Measurements from ENCODE around the gene MRPL36. TPM values are rescaled to one million over a fixed set of nuclear protein-coding genes. Genes with fewer than 3 reads are reported as not detected.
"Not testable (repeated sequence)": the region's sequence is repeated elsewhere in the genome, so short reads cannot be mapped to it uniquely, and the experiment has no call there.

MRPL36 gene
- total and polyA plus RNA-seq, 4 experiments from 2014 or later, result 30.7 to 85.1 (median 54.7) TPM

DNA sequence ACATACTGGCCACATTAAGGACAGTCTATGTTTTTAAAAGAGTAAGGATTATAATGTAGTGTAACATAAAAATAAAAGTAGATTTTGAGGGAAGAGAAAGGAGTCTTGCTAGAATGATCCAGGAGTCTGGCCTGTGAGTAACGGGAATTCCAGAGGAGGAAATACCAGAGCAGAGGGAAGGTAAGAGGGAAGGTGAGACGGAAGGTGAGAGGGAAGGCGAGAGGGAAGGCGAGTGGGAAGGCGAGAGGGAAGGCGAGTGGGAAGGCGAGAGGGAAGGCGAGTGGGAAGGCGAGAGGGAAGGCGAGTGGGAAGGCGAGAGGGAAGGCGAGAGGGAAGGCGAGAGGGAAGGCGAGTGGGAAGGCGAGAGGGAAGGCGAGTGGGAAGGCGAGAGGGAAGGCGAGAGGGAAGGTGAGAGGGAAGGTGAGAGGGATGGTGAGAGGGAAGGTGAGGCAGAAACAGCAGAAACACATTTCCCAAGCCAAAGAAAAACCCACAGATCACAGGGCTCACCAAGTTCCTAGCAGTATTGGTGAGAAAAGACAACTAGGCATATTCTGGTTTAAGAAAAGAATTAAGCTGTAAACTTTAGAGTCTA, 17.0 kb upstream of the MRPL36 start:
- H3K4me3 ChIP-seq (ENCODE audit: low read length in 2 of 2); H3K27me3 ChIP-seq (ENCODE audit: insufficient read depth, low read length); H3K4me1 Mint-ChIP-seq; H3K27ac ChIP-seq (ENCODE audit: low read depth, low read length); intact Hi-C loops (cut with micrococcal nuclease); H3K4me1 ChIP-seq (ENCODE audit: insufficient read depth, low read length); POLR2A ChIA-PET (ENCODE audit: partially characterized antibody); H3K9me3 ChIP-seq (ENCODE audit: control insufficient read depth in 1 of 2, low read length in 2 of 2); H3K9me3 Mint-ChIP-seq; H3K4me3 Mint-ChIP-seq; H3K27me3 Mint-ChIP-seq; CTCF ChIA-PET (ENCODE audit: partially characterized antibody); DNase-seq: not testable (repeated sequence)
- H3K36me3 Mint-ChIP-seq, result peaks cover 83 to 90% of the 10 kb centered on the region in 2 donors
- peaks cover 53% of the 10 kb centered on the region for H3K36me3 ChIP-seq (ENCODE audit: insufficient read depth, low read length)
- peak overlapping the region in 1 of 7 donors; percentile 10 for H3K27ac Mint-ChIP-seq

- no peaks in the 10 kb centered on the region for H3K27me3 Mint-ChIP-seq
- Histone ChIP-seq H3K4me3 (ENCODE audit: low read length in 2 of 2) (no peak overlapping the region), H3K36me3 (ENCODE audit: insufficient read depth, low read length) (peaks cover 56% of the 10 kb centered on the region), H3K27ac (ENCODE audit: low read depth, low read length) (no peak overlapping the region), H3K4me1 (ENCODE audit: insufficient read depth, low read length) (no peaks in the 10 kb centered on the region), H3K27me3 (ENCODE audit: insufficient read depth, low read length) (no peaks in the 10 kb centered on the region), H3K9me3 (ENCODE audit: control insufficient read depth in 1 of 2, low read length in 2 of 2) (no peaks in the 10 kb centered on the region)
- no peak overlapping the region for H3K4me3 Mint-ChIP-seq
- DNase-seq, result no peak
- H3K4me1 Mint-ChIP-seq, result peaks cover 0 to 6% (median 3%) of the 10 kb centered on the region in 4 donors
- ChIA-PET POLR2A (ENCODE audit: partially characterized antibody) (no interaction called here), CTCF (ENCODE audit: partially characterized antibody) (no interaction called here)
- no peaks in the 10 kb centered on the region for H3K9me3 Mint-ChIP-seq
- peak overlapping the region in 1 of 7 donors; percentile 10 for H3K27ac Mint-ChIP-seq
- intact Hi-C loops (cut with micrococcal nuclease), result no loop called here
- H3K36me3 Mint-ChIP-seq, result peaks cover 81 to 90% of the 10 kb centered on the region in 2 donors
These were observed 16.2 kb upstream of the MRPL36 start for GRCh38 chr5:1815881-1816292.

DNA sequence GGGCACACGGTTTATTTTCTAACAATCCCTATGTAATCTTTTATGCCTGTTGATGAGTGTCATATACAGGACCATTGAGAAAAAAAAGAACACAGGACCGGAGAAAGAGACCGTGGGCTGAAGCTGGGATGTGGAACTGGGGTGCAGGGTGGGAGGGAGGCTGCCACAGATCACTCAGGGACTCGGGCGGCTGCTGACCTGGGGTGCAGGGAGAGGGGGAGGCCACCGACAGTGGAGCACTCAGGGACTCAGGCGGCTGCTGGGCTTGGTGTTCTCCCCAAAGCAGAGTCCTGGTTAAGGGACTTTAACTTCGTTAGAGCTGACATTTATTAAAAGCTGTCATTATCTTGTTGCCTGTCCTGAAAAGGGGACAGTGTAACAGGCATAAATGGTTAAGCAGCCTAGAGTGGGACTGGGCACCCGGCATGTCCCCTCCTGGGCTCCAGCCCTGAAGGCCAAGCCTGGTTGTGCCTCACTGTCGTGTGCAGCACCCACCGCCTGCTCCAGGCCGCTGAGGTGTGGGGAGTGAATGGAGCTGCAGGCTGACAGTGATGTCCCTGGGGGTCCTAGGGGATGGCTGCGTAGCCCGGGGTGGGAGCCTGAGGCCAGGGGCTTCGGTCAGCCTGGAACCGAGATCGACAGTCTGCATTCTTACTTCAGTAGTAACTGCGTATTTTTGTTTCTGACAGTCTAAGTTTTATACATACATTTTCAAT, 15.6 kb upstream of the MRPL36 start:
- Mint-ChIP-seq H3K4me1 (peaks cover 0 to 9% (median 4%) of the 10 kb centered on the region in 4 donors), H3K4me3 (no peak overlapping the region), H3K9me3 (no peaks in the 10 kb centered on the region), H3K27ac (no peak overlapping the region), H3K36me3 (peaks cover 82 to 90% of the 10 kb centered on the region in 2 donors), H3K27me3 (no peaks in the 10 kb centered on the region)
- no peak overlapping the region for H3K27ac ChIP-seq (ENCODE audit: low read depth, low read length)
- no peak overlapping the region for H3K4me3 ChIP-seq (ENCODE audit: low read length in 2 of 2)
- peaks cover 60% of the 10 kb centered on the region for H3K36me3 ChIP-seq (ENCODE audit: insufficient read depth, low read length)
- DNase-seq, result no peak
- CTCF ChIA-PET (ENCODE audit: partially characterized antibody), result no interaction called here
- POLR2A ChIA-PET (ENCODE audit: partially characterized antibody), result no interaction called here
- H3K27me3 ChIP-seq (ENCODE audit: insufficient read depth, low read length), result no peaks in the 10 kb centered on the region
- no peaks in the 10 kb centered on the region for H3K9me3 ChIP-seq (ENCODE audit: control insufficient read depth in 1 of 2, low read length in 2 of 2)
- intact Hi-C loops (cut with micrococcal nuclease), result no loop called here
- H3K4me1 ChIP-seq (ENCODE audit: insufficient read depth, low read length), result no peaks in the 10 kb centered on the region

DNA sequence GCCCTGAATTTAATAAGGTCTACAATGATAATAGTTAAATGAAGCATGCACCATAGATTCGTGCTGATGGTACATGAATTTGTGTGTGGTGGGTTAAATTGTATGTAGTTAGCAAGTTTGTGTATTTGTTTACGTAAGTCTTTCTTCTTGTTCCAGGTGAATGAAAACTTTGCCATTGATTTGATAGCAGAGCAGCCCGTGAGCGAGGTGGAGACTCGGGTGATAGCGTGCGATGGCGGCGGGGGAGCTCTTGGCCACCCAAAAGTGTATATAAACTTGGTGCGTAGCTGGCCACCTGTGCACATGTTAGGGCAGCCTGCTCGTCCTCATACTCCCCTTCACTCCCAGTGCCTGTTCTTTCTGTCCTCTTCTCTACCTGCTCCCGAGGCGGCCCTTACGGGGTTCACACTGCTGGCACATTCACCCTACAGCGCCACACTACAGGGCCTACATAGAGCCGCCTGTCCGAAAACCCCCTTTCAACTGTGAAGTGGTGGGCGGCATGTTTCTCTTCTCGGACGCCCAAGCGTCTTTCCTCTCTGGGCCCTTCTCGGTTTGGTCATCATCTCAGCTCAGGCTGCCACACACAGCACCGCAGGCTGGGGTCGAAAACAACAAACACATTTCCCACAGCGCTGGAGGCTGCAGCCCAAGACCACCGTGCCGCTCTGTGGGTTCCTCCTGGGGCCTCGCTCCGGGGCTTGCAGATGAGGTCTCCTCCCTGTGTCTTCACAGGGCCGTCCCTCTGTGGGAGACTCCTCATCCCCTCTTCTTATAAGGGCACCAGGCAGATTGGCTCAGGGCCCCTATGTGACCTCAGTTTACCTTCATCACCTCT, 14.8 kb upstream of the MRPL36 start:
- Mint-ChIP-seq H3K9me3 (no peaks in the 10 kb centered on the region), H3K36me3 (peaks cover 81 to 88% of the 10 kb centered on the region in 2 donors), H3K27ac (peak overlapping the region in 1 of 7 donors; percentile 47), H3K27me3 (no peaks in the 10 kb centered on the region), H3K4me3 (no peak overlapping the region), H3K4me1 (peaks cover 0 to 16% (median 4%) of the 10 kb centered on the region in 4 donors)
- Histone ChIP-seq H3K27ac (ENCODE audit: low read depth, low read length) (no peak overlapping the region), H3K27me3 (ENCODE audit: insufficient read depth, low read length) (no peaks in the 10 kb centered on the region), H3K36me3 (ENCODE audit: insufficient read depth, low read length) (peaks cover 65% of the 10 kb centered on the region), H3K4me1 (ENCODE audit: insufficient read depth, low read length) (no peaks in the 10 kb centered on the region), H3K9me3 (ENCODE audit: control insufficient read depth in 1 of 2, low read length in 2 of 2) (no peaks in the 10 kb centered on the region), H3K4me3 (ENCODE audit: low read length in 2 of 2) (no peak overlapping the region)
- intact Hi-C loops (cut with micrococcal nuclease), result no loop called here
- CTCF ChIA-PET (ENCODE audit: partially characterized antibody), result no interaction called here
- POLR2A ChIA-PET (ENCODE audit: partially characterized antibody), result no interaction called here
- DNase-seq, result no peak

DNA sequence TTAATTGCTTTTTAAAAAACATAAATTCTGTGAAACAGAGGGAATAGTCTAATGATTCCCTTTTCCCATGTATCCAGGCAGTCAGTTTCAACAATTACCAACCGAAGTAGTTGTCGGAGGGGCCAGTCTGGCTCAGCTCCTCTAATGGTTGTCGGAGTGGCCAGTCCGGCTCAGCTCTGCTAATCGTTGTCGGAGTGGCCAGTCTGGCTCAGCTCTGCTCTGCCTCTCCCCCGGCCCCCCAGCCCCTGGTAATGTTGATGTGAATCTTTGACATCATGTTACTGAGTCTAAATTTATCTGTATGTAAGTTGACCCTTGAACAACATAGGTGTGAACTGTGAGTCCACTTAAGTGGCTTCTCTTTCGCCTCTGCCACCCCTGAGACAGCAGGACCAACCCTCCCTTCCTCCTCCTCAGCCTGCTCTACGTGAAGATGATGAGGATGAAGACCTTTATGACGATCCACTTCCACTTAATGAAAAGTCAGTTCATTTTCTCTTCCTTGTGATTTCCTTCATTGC, 11.0 kb upstream of the MRPL36 start:
- Mint-ChIP-seq H3K4me1 (peaks cover 8 to 36% (median 19%) of the 10 kb centered on the region in 4 donors), H3K27me3 (no peaks in the 10 kb centered on the region), H3K9me3 (no peaks in the 10 kb centered on the region), H3K27ac (peak overlapping the region in 1 of 7 donors; percentile 70), H3K36me3 (peaks cover 71 to 89% of the 10 kb centered on the region in 2 donors), H3K4me3 (no peak overlapping the region)
- no peak for DNase-seq
- POLR2A ChIA-PET (ENCODE audit: partially characterized antibody), result interaction anchor here (1.8 kb wide), 1 partner anchor 9 kb away, joined by 4 read pairs; the partner anchor contains the start of gene NDUFS6
- Histone ChIP-seq H3K27me3 (ENCODE audit: insufficient read depth, low read length) (no peaks in the 10 kb centered on the region), H3K9me3 (ENCODE audit: control insufficient read depth in 1 of 2, low read length in 2 of 2) (no peaks in the 10 kb centered on the region), H3K27ac (ENCODE audit: low read depth, low read length) (no peak overlapping the region), H3K4me1 (ENCODE audit: insufficient read depth, low read length) (no peaks in the 10 kb centered on the region), H3K36me3 (ENCODE audit: insufficient read depth, low read length) (peaks cover 81% of the 10 kb centered on the region), H3K4me3 (ENCODE audit: low read length in 2 of 2) (no peak overlapping the region)
- intact Hi-C loops (cut with micrococcal nuclease), result no loop called here
- CTCF ChIA-PET (ENCODE audit: partially characterized antibody), result no interaction called here

GRCh38 chr5:1809416-1810035, 9.9 kb upstream of the MRPL36 start:
- Histone ChIP-seq H3K36me3 (ENCODE audit: insufficient read depth, low read length) (peaks cover 81% of the 10 kb centered on the region), H3K9me3 (ENCODE audit: control insufficient read depth in 1 of 2, low read length in 2 of 2) (no peaks in the 10 kb centered on the region), H3K27ac (ENCODE audit: low read depth, low read length) (no peak overlapping the region), H3K4me3 (ENCODE audit: low read length in 2 of 2) (no peak overlapping the region), H3K4me1 (ENCODE audit: insufficient read depth, low read length) (no peaks in the 10 kb centered on the region), H3K27me3 (ENCODE audit: insufficient read depth, low read length) (no peaks in the 10 kb centered on the region)
- ChIA-PET CTCF (ENCODE audit: partially characterized antibody) (no interaction called here), POLR2A (ENCODE audit: partially characterized antibody) (no interaction called here)
- Mint-ChIP-seq H3K36me3 (peaks cover 65 to 89% of the 10 kb centered on the region in 2 donors), H3K4me1 (peaks cover 8 to 41% (median 19%) of the 10 kb centered on the region in 4 donors), H3K27ac (no peak overlapping the region), H3K4me3 (no peak overlapping the region), H3K9me3 (no peaks in the 10 kb centered on the region), H3K27me3 (no peaks in the 10 kb centered on the region)
- DNase-seq, result no peak
- intact Hi-C loops (cut with micrococcal nuclease), result no loop called here
